Fibroblast of the aortic adventitia (primary cell): ENCODE measurements around the gene DLG5. TPM values are rescaled to one million over a fixed set of nuclear protein-coding genes. Genes with fewer than 3 reads are reported as not detected.

Source experiments
- DNase-seq: peaks from one replicate; pipeline ENCODE4 v3.0.0-alpha.2; 2010; ENCODE audit warnings: low read depth
- H3K4me3 ChIP-seq: 2 replicates; pipeline ENCODE4 v1.5.1; 2011; ENCODE audit warnings: low read depth, mild to moderate bottlenecking, control low read depth, low read length, moderate library complexity
- total RNA-seq: library from RNA; depleted of rRNA; stranded (reverse); fragments of >200 nt; gene quantifications from 2 replicates; pipeline ENCODE4 v1.2.3, GENCODE V29; 2012; ENCODE audit warnings: low replicate concordance
- TF ChIP-seq, protein P1 (sequence below): IDR thresholded peaks from 2 replicates; pipeline ENCODE4 v1.5.1; 2011; ENCODE audit warnings: mild to moderate bottlenecking, low read length, control low read depth, inconsistent platforms; ENCODE audit not compliant: insufficient read depth

Gene DLG5
- total RNA-seq, 1 donor = 42.7 TPM

- TF ChIP-seq, protein P1, sequence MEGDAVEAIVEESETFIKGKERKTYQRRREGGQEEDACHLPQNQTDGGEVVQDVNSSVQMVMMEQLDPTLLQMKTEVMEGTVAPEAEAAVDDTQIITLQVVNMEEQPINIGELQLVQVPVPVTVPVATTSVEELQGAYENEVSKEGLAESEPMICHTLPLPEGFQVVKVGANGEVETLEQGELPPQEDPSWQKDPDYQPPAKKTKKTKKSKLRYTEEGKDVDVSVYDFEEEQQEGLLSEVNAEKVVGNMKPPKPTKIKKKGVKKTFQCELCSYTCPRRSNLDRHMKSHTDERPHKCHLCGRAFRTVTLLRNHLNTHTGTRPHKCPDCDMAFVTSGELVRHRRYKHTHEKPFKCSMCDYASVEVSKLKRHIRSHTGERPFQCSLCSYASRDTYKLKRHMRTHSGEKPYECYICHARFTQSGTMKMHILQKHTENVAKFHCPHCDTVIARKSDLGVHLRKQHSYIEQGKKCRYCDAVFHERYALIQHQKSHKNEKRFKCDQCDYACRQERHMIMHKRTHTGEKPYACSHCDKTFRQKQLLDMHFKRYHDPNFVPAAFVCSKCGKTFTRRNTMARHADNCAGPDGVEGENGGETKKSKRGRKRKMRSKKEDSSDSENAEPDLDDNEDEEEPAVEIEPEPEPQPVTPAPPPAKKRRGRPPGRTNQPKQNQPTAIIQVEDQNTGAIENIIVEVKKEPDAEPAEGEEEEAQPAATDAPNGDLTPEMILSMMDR = no peak
- H3K4me3 ChIP-seq = no peak overlapping the region
- no peak for DNase-seq
Measured at GRCh38 chr10:77963901-77964300, 37.3 kb upstream of the DLG5 start.

GRCh38 chr10:77962350-77963146 lies 36.0 kb upstream of the DLG5 start:
- no peak for DNase-seq
- TF ChIP-seq, protein P1 = no peak
- H3K4me3 ChIP-seq = no peak overlapping the region

DNA sequence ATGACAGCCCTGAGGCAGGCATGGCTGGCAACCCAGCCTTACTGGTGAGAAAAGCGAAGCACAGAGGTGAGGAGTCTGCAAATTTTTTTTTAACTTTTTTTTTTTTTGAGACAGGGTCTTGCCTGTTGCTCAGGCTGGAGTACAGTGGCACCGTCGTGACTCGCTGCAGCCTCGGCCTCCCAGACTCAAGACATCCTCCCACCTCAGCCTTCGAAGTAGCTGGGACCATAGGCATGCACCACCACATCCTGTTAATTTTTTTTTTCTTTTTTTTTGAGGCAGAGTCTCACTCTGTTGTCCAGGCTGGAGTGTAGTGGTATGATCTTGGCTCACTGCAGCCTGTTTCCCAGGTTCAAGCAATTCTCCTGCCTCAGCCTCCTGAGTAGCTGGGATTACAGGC lies 35.1 kb upstream of the DLG5 start:
- TF ChIP-seq, protein P1 = no peak
- H3K4me3 ChIP-seq = no peak overlapping the region
- DNase-seq = no peak

GRCh38 chr10:77960829-77961329 lies 34.3 kb upstream of the DLG5 start:
- TF ChIP-seq, protein P1 = no peak
- H3K4me3 ChIP-seq = no peak overlapping the region
- DNase-seq = no peak

GRCh38 chr10:77959887-77960455 lies 33.4 kb upstream of the DLG5 start:
- no peak overlapping the region for H3K4me3 ChIP-seq
- no peak for DNase-seq
- TF ChIP-seq, protein P1 = no peak

DNA sequence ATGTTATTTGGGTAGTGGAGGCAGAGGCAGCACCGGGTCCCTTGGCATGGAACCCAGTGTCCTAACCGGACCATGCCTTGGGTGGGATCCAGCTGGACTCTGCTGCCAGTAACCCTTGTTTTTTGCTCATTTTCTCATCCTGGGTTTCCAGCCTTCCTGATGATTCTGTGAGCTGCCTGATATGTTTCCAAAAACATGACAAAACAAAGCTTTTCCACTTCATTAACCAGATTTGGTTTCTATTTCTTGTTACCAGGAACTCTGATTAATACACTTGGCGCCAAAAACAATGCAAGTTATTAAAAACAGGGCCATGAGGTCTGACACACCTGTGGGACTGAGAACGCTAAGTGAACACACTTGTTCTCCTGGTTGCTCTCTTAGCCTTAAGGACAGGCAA lies 32.8 kb upstream of the DLG5 start:
- TF ChIP-seq, protein P1 = no peak
- DNase-seq = no peak

More for the DNA sequence above, 32.8 kb upstream of the DLG5 start:
- no peak overlapping the region for H3K4me3 ChIP-seq
